ENCODE results near the gene CCDC73. TPM values are rescaled to one million over a fixed set of nuclear protein-coding genes. Genes with fewer than 3 reads are reported as not detected.

CCDC73 gene
- total RNA-seq, 1 experiment from 2014 or later: 0.04 TPM

GRCh38 chr11:32580967-32581366 is 213.5 kb downstream of the CCDC73 start:
- TF ChIP-seq EZH2phosphoT487 (IDR thresholded peaks at IDR 0.05; ENCODE audit: borderline replicate concordance, low read length): no peak
- no peak for TF ChIP-seq EZH2 (IDR thresholded peaks at IDR 0.05; ENCODE audit: low read length, unreplicated experiment)
- TF ChIP-seq, protein P1, sequence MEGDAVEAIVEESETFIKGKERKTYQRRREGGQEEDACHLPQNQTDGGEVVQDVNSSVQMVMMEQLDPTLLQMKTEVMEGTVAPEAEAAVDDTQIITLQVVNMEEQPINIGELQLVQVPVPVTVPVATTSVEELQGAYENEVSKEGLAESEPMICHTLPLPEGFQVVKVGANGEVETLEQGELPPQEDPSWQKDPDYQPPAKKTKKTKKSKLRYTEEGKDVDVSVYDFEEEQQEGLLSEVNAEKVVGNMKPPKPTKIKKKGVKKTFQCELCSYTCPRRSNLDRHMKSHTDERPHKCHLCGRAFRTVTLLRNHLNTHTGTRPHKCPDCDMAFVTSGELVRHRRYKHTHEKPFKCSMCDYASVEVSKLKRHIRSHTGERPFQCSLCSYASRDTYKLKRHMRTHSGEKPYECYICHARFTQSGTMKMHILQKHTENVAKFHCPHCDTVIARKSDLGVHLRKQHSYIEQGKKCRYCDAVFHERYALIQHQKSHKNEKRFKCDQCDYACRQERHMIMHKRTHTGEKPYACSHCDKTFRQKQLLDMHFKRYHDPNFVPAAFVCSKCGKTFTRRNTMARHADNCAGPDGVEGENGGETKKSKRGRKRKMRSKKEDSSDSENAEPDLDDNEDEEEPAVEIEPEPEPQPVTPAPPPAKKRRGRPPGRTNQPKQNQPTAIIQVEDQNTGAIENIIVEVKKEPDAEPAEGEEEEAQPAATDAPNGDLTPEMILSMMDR (conservative IDR thresholded peaks at IDR 0.05; ENCODE audit: low read depth, low read length): no peak
- Histone ChIP-seq H3K4me1 (ENCODE audit: insufficient read depth, low read length) (peaks cover 30% of the 10 kb centered on the region), H3K4me2 (ENCODE audit: low read length) (peak overlapping the region; percentile 31), H3K9me3 (ENCODE audit: low read length) (no peaks in the 10 kb centered on the region), H3K79me2 (ENCODE audit: low read length) (peaks cover 24% of the 10 kb centered on the region), H4K20me1 (ENCODE audit: low read length) (peaks cover 15% of the 10 kb centered on the region), H2AFZ (ENCODE audit: low read length) (peak overlapping the region; percentile 28; the same call in 1 of the 2 replicates), H3K27ac (ENCODE audit: low read length) (peak overlapping the region; percentile 32), H3F3A (ENCODE audit: low read length, unreplicated experiment) (no peaks in the 10 kb centered on the region), H3K9ac (ENCODE audit: low read length) (no peak overlapping the region), H3K27me3 (ENCODE audit: low read length) (no peaks in the 10 kb centered on the region), H3K9me2 (replicated peaks; ENCODE audit: low read length) (no peaks in the 10 kb centered on the region), H3K4me3 (ENCODE audit: low read length) (no peak overlapping the region), H3K36me3 (ENCODE audit: low read depth, low read length) (0 out of 2 replicates have a peak, but pooled peaks cover 3% of the 10 kb centered on the region)
- intact Hi-C loops (cut with micrococcal nuclease): loop anchor here (5.0 kb wide), 1 partner anchor 74 kb away; no protein-coding TSS in a partner anchor
- CTCF ChIA-PET: no interaction called here
- BruUV-seq (replicated peaks): no TSS peak
- POLR2A ChIA-PET (ENCODE audit: unreplicated experiment): no interaction called here
- DNase-seq (peak; percentile 80), ATAC-seq (no peak)

DNA sequence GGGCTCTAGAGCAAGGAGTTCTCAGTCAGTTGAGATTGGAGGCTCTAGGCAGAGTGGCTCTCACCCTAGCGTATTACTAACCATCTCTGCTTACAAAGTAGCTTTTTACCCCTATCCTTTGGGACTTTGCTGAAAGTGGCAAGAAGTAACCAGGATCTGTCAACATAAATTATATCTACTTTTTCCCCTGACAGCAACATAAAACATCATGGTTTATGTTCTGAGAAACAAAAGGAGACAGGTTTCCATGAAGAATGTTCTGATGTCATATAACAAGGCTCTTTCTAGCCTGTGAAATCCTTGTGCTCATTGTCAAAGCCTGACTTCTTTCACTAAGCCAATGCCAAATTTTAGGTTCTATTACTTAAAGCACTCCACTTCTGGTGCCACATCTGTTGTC is 218.0 kb downstream of the CCDC73 start:
- POLR2A ChIA-PET (ENCODE audit: unreplicated experiment): no interaction called here
- Histone ChIP-seq H3K4me3 (ENCODE audit: low read length) (no peak overlapping the region), H3K4me1 (ENCODE audit: insufficient read depth, low read length) (peaks cover 9% of the 10 kb centered on the region), H3K4me2 (ENCODE audit: low read length) (no peak overlapping the region), H4K20me1 (ENCODE audit: low read length) (no peaks in the 10 kb centered on the region), H3K9me3 (ENCODE audit: low read length) (no peaks in the 10 kb centered on the region), H3K27ac (ENCODE audit: low read length) (no peak overlapping the region), H3K27me3 (ENCODE audit: low read length) (no peaks in the 10 kb centered on the region), H3K36me3 (ENCODE audit: low read depth, low read length) (no peaks in the 10 kb centered on the region), H2AFZ (ENCODE audit: low read length) (no peak overlapping the region), H3F3A (ENCODE audit: low read length, unreplicated experiment) (no peaks in the 10 kb centered on the region), H3K9ac (ENCODE audit: low read length) (no peak overlapping the region), H3K79me2 (ENCODE audit: low read length) (no peaks in the 10 kb centered on the region), H3K9me2 (replicated peaks; ENCODE audit: low read length) (no peaks in the 10 kb centered on the region)
- TF ChIP-seq EZH2phosphoT487 (IDR thresholded peaks at IDR 0.05; ENCODE audit: borderline replicate concordance, low read length) (no peak), EZH2 (IDR thresholded peaks at IDR 0.05; ENCODE audit: low read length, unreplicated experiment) (no peak)
- TF ChIP-seq, protein P1 (conservative IDR thresholded peaks at IDR 0.05; ENCODE audit: low read depth, low read length): no peak
- intact Hi-C loops (cut with micrococcal nuclease): no loop called here
- no peak for ATAC-seq
- no peak for DNase-seq
- CTCF ChIA-PET: no interaction called here
- no TSS peak for BruUV-seq (replicated peaks)

DNA sequence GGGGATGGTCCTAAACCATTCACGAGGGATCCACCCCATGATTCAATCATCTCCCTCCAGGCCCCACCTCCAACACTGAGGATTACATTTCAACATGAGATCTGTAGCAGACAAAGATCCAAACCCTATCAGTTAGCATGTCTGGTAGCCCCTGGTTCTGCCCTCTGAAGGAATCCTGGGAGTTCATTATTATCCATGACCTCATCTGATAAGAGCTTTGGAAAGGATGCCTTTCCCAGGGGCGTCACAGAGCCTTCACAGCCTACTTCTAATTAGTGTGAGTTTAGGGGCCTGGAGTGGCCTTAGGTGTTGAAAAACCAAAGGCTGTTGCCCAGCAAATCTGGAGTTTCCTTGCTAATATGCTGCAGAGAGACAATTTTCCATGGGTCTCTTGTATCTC is 219.4 kb downstream of the CCDC73 start:
- no peak overlapping the region for H3K27ac ChIP-seq (ENCODE audit: low read length)
- intact Hi-C loops (cut with micrococcal nuclease): no loop called here
- ATAC-seq (no peak), DNase-seq (no peak)
- H3K9ac ChIP-seq (ENCODE audit: low read length): no peak overlapping the region
- H4K20me1 ChIP-seq (ENCODE audit: low read length): no peaks in the 10 kb centered on the region
- no peaks in the 10 kb centered on the region for H3K9me3 ChIP-seq (ENCODE audit: low read length)
- H3K4me2 ChIP-seq (ENCODE audit: low read length): no peak overlapping the region
- H3K36me3 ChIP-seq (ENCODE audit: low read depth, low read length): no peaks in the 10 kb centered on the region
- H2AFZ ChIP-seq (ENCODE audit: low read length): no peak overlapping the region
- H3F3A ChIP-seq (ENCODE audit: low read length, unreplicated experiment): no peaks in the 10 kb centered on the region
- H3K4me3 ChIP-seq (ENCODE audit: low read length): no peak overlapping the region
- TF ChIP-seq, protein P1 (conservative IDR thresholded peaks at IDR 0.05; ENCODE audit: low read depth, low read length): no peak
- TF ChIP-seq EZH2 (IDR thresholded peaks at IDR 0.05; ENCODE audit: low read length, unreplicated experiment): no peak
- TF ChIP-seq EZH2phosphoT487 (IDR thresholded peaks at IDR 0.05; ENCODE audit: borderline replicate concordance, low read length): no peak
- POLR2A ChIA-PET (ENCODE audit: unreplicated experiment): no interaction called here
- no peaks in the 10 kb centered on the region for H3K27me3 ChIP-seq (ENCODE audit: low read length)
- H3K4me1 ChIP-seq (ENCODE audit: insufficient read depth, low read length): no peaks in the 10 kb centered on the region
- no peaks in the 10 kb centered on the region for H3K79me2 ChIP-seq (ENCODE audit: low read length)
- BruUV-seq (replicated peaks): no TSS peak
- no peaks in the 10 kb centered on the region for H3K9me2 ChIP-seq (replicated peaks; ENCODE audit: low read length)
- CTCF ChIA-PET: no interaction called here
